ENCODE data around the gene MROH8.

- TF ChIP-seq CTCF (IDR thresholded peaks at IDR 0.05) (no peak), ZFX (IDR thresholded peaks at IDR 0.05; ENCODE audit: borderline replicate concordance) (no peak)
Measured at GRCh38 chr20:37189416-37190016, 10.2 kb upstream of the MROH8 start.

Data from 22Rv1 (cell line).